GM21390 (cell line): ENCODE results near the gene OCLN.
A peak's percentile ranks its signal among the peaks of the same experiment; 100 is the strongest.
"Not testable (repeated sequence)": the region's sequence is repeated elsewhere in the genome, so short reads cannot be mapped to it uniquely, and the experiment has no call there.

Experiments used
- ATAC-seq: cut with Tn5 transposase; IDR thresholded peaks from one replicate; pipeline ENCODE4 v1.9.1; 2021; ENCODE audit not compliant: unreplicated experiment

OCLN gene

GRCh38 chr5:69489246-69489645 is 3.3 kb upstream of the OCLN start:
- ATAC-seq: no peak

GRCh38 chr5:69491027-69491426 is 1.6 kb upstream of the OCLN start:
- ATAC-seq: no peak

GRCh38 chr5:69491838-69492390 is 676 bp upstream of the OCLN start:
- ATAC-seq: no peak

GRCh38 chr5:69492923-69493395 is 369 bp downstream of the OCLN start:
- ATAC-seq: peak; percentile 50

GRCh38 chr5:69493396-69494133 is 975 bp downstream of the OCLN start:
- ATAC-seq: no peak

GRCh38 chr5:69494452-69494851 is 1.9 kb downstream of the OCLN start:
- no peak for ATAC-seq

GRCh38 chr5:69497006-69497520 is 4.5 kb downstream of the OCLN start:
- ATAC-seq: no peak

GRCh38 chr5:69498384-69498783 is 5.8 kb downstream of the OCLN start:
- ATAC-seq: no peak

GRCh38 chr5:69502367-69502766 is 9.8 kb downstream of the OCLN start:
- no peak for ATAC-seq

GRCh38 chr5:69502767-69503488 is 10.3 kb downstream of the OCLN start:
- no peak for ATAC-seq

GRCh38 chr5:69504036-69504435 is 11.4 kb downstream of the OCLN start:
- no peak for ATAC-seq

- no peak for ATAC-seq
Measured at GRCh38 chr5:69505306-69505705, 12.7 kb downstream of the OCLN start.

- ATAC-seq: no peak
Measured at GRCh38 chr5:69509212-69509611, 16.6 kb downstream of the OCLN start.

GRCh38 chr5:69510694-69511093 is 18.1 kb downstream of the OCLN start:
- no peak for ATAC-seq

- no peak for ATAC-seq
Measured at GRCh38 chr5:69512740-69513260, 20.2 kb downstream of the OCLN start.

- not testable (repeated sequence) for ATAC-seq
Measured at GRCh38 chr5:69515570-69515969, 23.0 kb downstream of the OCLN start.

- ATAC-seq: no peak
Measured at GRCh38 chr5:69516769-69517168, 24.2 kb downstream of the OCLN start.

- ATAC-seq: no peak
Measured at GRCh38 chr5:69517763-69518212, 25.2 kb downstream of the OCLN start.

GRCh38 chr5:69519285-69519684 is 26.7 kb downstream of the OCLN start:
- no peak for ATAC-seq

- ATAC-seq: no peak
Measured at GRCh38 chr5:69522035-69522434, 29.4 kb downstream of the OCLN start.

- no peak for ATAC-seq
Measured at GRCh38 chr5:69525490-69525889, 32.9 kb downstream of the OCLN start.

- no peak for ATAC-seq
Measured at GRCh38 chr5:69526660-69527059, 34.1 kb downstream of the OCLN start.
